Stimulated activated CD8-positive, alpha-beta memory T cell treated with anti-CD3 and anti-CD28 coated beads, Interleukin-4, amount 100 ng/mL, for 4 hours (primary cell): ENCODE measurements around the gene MTCL1.

Source experiments
- DNase-seq, 2 donors: peaks; one replicate each; pipeline ENCODE4 v3.0.0-alpha.2; 2020; ENCODE audit warnings: low read depth in 2 of 2, low spot score in 1 of 2

MTCL1 gene

DNA sequence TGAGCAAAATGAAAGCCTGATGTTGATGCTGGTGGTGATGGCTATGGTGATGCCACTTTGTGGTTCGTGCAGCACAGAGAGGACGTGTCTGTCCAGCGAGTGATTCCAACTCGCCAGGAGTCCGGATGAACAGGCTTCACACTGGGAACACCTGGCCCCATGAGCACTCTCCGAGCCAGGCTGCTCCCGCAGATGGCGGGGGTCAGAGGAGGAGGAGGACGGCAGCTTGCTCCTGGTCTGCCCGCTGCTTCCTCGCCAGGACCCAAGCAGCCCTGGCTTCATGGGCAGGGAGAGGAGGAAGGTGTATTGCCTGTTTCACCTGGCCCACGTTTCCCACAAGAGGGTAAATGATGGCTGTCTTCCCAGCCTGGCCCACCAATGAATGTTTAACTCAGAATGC, 121.6 kb downstream of the MTCL1 start:
- no peak for DNase-seq

DNA sequence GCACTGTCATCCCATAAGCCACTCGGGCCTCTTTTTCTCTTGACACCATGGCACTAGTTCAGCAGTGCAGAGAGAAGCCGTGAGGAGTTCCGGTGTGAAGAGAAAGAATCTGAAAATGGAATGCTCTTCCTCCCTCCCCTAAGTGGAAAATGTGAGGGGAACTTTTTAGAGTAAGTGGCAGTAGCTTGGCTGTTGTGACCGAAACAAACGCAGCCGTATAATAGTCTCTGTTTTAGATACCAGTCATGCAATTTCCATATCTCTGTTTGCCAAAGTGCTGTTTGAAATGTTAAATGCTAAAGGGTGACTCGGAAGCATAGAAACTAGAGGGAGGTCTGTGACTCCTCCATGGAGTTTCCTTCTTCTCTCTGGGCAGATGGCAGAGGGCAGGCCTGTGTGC, 122.9 kb downstream of the MTCL1 start:
- no peak for DNase-seq

DNA sequence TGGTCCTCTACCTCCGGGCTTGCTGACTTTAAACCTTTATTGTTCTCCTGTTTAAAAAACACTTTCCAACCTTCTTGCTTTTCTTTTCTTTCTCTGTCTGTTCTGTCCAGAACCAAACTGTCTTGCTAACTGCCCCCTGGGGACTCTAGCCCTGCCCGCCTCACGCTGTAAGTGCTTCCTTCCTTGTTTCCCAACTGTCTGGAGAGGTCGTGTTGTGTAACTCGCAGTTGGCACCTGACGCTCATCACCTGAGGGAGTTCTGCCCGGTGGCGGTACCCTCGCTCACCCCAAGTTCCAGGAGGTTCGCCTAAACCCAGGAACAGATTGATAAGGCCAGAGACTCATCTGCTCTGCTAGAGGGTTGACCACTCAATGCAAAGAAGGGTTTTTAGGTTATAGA, 123.4 kb downstream of the MTCL1 start:
- DNase-seq, result no peak

DNA sequence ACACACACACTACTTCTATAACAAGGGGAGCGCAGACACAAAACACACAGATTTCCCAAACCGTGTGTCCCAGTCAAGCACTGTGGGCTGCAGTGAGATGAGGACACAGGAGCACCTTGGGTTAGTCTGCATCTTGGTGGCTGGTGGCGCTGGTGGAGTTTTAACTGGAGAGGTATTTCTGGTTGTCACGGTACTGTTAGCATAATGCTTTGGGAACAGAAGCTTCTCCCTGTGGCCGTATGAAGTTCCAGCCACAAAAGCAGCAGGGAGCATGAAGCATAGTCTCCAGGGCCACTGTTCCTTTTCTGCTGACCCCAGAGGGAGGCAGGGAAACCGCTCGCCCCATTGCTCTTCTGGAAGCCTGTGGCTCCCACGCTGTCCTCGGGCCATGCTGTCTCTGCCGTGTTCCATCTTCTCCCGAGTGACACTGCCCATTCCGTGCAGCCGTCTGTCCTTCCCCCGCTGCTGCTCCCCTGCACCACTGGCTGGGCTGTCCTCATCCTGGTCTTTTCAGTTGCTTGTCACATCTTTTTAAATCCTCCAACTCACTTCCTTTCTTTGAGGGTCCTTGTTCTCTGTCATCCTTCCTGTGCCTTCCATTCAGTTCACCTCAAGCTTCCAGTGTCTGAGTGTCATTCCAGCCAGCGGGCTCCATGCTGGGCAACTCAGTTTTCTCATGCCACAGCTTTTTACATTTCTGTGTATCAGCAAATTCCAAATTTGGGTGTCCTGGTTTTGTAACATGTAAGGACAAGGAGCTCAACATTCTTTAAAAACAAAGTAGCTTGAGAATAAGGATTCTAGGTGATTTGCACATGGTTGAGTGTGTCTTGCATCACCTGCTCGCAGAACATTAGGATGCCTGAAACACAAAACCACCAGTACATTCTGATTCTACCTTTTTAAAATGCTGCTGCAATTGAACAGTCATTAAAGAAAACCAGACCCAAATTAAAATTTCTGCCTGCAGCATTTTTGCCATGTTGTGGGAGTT, 125.0 kb downstream of the MTCL1 start:
- DNase-seq, result no peak

DNA sequence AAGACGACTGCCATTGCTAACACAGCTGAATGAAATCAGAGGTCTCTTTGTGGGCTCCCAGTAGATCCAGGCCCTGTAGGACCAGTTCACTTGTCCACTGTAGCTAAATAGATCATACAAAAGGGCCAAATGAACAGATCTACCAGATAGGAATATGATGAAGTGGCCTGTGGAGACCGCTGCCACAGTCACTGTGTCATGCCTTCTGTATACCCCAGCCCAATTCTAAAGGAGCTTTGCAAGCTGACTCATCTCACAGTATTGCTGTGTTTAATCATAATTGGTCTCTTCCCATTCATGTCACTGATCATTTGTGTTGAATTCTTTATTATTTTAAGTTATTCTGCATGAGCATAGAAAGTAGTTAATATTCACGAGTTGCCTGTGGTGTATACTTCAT, 125.8 kb downstream of the MTCL1 start:
- DNase-seq, result no peak

DNA sequence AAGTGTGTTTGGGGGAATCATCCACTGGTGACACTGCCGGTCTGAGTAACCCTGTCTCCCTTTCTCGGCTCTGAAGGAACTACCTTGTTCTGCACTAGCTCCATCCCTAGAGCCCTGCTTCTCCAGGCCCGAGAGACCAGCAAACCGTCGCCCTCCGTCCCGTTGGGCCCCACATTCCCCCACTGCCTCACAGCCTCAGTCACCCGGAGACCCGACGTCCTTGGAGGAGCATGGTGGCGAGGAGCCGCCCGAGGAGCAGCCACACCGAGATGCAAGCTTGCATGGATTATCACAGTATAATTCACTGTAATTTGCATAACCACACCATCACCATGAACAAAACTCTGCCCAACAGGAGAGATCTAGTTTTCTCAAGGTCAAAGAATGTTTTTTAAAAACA, 126.2 kb downstream of the MTCL1 start:
- no peak for DNase-seq

DNA sequence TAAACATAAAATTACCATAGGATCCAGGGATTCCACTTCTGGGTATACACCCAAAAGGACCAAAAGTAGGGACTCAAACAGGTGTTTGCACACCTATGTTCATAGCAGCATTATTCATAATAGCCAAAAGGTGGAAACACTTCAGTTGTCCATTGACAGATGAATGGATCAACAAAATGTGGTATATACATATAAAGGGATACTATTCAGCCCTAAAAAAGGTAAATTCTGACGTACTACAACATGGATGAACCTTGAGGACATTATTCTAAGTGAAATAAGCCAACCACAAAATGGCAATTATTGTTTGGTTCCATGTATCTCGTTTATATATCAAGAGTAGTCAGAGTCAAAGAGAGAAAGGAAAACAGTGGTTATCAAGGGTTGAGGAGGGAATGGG, 128.1 kb downstream of the MTCL1 start:
- no peak for DNase-seq

DNA sequence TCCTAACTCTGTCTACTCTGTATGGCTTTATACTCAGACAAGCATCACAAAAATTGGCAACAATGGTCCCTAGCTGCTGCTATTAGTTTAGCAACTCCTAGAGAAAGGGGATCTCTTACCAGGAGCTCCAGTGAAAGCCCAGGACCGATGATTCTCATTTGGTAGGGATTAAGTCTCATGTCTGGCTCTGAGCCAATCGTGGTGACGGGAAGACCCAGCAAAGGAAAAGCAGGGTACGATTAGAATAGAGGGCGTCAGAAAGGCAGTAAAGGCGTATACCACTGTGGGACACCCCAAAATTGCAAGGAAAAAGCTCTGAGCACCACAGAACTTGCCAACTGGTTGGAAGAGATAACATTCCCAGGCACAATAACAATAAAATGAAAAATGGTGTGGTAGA, 129.5 kb downstream of the MTCL1 start:
- no peak for DNase-seq

DNA sequence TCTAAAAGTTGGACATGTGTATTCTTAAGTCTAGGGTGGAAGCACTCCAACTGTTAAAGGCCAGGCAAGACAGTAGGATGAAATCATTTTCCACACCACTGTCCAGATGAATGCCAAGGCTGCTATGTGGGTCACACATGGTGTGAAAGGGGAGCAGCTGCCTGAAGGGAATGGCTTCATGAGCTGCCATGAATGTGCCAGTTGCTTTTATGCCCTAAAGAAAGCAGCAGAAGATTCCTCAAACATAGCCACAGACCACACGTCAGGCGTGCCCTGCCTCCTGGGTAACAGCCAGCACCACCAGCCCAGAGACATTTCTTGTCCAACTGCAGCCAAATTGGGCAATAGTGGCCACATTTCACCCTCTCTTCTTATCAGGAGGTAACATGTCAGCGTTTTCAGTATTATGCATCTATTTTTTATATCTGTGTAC, 130.2 kb downstream of the MTCL1 start:
- no peak for DNase-seq

DNA sequence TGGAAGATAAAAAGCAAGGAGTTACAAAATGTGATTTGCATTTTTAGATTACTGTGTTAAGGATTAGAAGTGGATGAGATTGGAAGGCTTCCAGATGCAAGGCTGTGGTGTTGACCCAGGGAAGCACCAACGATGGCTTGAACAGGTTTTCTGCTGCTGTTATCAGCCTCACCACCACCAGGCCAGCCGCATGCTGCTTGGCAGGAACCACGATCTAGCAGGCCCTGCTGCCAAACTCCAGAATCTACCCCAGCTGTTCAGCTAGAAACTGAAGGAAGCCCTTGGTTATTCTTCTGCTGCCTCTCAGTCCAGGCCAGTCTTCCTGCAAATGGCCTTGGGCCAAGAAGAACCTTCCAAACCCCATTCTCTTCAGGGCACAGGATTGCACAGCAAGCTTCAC, 133.9 kb downstream of the MTCL1 start:
- no peak for DNase-seq

DNA sequence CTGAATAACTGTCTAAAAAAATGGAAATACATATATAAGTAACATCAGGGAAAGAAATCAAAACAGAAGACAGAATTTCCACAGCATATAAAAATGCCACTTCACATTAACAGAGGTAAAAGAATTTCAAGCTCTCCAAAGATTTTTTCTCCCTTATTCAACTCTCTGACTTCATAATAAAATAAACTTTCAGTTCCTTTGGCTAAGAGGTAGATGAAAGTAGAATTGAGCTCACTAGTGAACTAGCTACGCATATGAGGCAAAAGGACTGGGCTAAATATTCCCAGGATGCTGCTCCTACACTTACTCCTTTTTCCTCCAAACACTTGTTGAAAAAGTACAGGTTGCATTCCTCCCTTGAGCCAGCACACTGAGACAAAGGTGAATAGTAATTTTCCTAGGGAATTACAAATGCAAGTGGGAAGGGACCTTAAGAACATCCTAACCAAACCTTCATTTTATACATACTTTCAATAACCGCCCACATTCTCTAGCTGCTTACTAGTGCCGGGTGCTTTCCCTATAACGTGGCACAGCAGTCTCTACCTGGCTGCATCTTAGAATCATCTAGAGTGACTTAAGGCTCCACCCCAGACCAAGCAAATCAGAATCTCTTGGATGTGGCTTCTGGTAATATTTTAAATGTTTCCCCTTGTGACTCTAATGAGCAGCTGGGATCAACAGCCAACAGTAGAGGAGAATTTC, 136.6 kb downstream of the MTCL1 start:
- DNase-seq, result no peak

DNA sequence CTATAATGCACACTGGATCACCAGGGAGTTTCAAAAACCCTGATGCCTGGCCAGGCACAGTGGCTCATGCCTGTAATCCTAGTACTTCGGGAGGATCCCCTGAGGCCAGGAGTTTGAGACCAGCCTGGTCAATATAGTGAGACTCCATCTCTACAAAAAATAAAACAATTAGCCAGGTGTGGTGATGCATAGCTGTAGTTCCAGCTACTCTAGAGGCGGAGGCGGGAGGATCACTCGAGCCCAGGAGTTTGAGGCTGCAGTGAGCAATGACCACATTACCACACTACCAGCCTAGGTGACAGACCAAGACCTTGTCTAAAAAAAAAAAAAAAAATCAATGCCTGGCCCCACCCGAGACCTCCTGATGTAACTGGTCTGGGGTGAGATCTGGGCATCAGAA, 137.2 kb downstream of the MTCL1 start:
- DNase-seq, result no peak

DNA sequence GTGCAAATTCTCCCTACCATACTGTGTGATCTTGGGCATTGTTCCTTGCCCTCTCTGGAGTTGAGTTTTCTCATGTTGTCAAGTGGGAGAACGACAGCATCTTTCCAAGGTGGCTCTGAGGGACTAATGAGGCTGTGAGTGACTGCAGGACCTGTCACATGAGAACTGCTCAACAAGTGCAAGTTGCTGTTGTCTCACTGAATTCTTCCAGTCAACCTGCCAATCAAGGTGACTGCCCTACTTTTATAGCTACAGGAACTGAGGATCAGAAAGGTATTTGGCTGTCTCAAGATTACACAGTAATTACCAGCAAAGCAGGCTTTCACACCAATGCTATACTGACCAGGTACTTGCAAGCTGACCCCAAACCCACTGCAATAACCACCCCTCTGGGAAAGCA, 137.6 kb downstream of the MTCL1 start:
- DNase-seq, result no peak

DNA sequence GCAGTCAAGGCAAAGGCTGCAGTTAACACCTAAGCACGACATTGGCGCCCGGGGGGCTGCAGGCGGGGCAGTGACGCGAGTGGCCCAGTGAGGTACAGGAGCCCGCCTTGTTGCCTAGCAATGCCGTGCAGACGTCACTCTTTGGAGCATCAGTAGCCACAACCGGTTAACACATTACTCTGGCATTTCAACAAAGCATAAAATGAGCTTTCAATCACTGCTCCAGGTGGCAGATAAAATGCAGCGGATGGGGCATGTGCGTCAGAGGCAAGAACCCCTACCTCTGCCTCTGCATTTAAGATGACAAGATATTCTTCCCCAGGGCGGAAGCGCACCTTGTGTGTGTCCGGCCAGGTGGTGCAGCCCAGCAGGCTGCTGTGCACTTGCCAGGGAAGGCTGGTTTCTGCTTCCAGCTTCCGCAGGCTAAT, 139.4 kb downstream of the MTCL1 start:
- DNase-seq, result no peak

DNA sequence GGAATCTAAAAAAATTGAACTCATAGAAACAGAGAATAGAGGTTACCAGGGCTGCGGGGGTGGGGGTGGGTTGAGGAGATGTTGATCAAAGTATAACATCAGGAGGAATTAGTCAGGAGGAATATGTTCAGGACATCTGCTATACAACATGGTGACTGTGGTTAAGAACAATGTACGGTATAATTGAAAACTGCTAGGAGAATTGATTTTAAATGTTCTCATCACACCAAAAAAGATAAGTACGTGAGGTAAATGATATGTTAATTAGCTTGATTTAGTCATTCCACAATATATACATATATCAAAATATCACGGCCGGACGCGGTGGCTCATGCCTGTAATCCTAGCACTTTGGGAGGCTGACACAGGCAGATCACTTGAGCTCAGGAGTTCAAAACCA, 140.2 kb downstream of the MTCL1 start:
- no peak for DNase-seq

DNA sequence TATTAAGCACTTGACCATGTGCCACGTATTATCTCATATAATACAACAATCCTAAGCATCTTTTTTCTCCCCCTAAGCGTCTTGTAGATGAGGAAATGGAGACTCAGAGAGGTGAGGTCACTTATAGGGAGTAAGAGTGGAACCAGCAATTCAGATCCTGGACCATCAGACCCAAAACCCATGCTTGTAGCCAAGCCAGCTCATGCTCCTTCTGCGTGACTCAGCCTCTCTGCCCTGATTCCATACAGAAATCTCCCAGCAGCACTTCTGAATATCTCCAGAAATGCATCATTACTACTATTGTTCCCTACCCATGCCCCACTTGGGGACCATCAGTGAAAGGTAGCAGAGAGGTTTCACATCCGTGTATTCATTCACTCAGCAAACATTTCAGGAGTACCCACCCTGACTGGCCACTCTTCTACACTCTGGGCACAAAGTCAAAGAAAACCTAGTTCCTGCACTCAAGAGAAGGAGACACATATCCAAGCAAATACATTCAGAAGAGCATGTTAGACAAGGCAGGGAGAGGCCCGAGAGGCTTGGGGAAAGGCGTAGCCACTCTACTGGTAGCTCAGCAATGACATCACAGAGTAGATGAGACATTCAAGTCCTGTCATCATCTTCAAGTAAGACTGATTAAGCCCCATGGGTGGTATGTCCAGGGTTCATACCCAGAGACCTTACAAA, 141.9 kb downstream of the MTCL1 start:
- DNase-seq, result no peak

DNA sequence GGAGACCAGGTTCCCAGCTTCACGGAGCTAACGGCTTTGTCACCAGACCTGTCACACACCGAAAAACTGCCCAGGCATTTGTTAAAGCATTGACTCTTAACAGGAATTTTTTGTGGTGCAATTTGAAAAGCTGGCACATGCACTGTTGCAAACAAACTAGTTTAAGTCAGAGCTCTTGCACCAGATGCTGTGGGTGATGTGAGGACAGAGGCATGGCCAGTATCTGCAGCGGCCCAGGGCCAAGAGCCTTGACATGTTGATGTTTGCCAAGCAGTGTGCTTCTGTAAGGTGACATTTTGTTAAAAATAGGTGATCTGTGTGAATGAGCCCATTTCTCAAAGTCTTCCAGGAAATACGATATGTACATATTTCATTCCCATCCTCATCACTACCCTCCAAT, 142.5 kb downstream of the MTCL1 start:
- DNase-seq, result no peak

DNA sequence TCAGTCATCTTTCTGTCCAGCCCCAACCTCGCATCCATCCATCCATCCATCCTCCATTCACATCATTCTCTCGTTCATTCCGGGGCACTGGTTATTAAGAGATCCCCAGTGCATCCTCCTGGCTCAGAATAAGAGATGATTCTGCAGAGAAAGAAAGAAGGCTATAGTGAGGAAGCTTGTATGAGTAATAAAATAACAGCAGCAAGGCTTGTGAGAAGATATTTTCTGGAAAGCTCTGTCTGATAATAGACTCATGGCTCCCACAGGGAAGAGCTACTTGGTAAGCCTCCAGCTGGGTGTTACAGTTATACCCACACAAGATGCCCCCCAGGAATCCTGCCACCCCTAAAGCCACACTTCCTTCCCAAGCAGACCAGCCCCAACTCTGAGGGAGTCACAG, 143.2 kb downstream of the MTCL1 start:
- DNase-seq, result no peak

DNA sequence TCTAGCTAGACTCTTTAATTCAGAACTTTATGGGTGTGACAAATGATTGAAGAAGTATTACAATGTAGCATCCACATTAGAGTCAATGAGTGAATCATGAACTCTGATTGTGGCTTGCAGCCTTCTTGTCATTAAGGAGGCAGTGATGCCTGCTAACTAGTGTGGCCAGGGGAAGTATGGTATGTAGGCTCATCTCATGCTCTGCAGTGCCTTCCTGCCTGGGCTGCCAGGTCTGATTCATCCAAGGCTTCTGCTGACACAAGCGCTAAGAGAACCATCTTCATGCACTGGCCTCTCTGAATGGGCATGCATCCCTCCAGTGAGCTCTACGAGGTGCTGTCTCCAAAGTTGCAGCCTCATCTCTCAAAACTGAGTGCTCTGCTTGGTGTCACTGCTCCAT, 144.3 kb downstream of the MTCL1 start:
- DNase-seq, result no peak

DNA sequence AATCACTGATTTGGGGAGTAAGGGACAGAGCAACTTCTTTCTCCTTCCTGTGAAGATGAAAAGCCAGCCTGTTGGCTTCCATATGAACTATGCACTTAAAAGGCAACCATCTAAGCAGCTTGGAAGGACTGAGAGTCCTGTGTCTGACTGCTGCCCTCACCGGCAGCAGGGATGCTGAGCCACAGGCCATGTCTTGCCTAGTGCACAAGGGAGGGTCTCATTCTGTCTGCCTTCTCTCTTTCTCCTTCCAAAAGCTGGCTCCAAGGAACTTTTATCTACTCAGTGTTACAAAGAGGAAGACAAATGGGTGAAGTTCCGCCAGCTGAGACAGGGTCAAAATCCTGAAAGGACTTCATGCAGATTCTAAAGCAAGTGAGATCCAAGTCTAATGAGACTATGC, 146.3 kb downstream of the MTCL1 start:
- no peak for DNase-seq

DNA sequence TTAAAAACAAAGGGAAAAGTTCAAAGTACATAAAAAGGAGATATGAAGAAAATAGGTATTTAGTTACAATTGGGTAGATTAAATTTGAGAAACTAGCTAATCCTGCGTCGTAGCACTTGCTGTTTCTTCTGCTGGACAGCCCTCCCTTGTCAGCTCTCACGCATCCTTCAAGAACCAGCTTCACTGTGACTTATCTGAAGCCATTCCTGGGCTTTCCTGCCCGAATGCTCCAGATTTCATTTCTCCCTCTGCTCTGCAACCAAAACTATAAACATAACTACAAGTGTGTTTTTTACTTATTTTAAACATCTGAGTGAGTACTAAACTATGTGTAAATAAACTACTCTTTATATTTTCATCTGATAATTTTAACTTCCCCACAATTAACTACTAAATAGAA, 149.2 kb downstream of the MTCL1 start:
- DNase-seq, result no peak

DNA sequence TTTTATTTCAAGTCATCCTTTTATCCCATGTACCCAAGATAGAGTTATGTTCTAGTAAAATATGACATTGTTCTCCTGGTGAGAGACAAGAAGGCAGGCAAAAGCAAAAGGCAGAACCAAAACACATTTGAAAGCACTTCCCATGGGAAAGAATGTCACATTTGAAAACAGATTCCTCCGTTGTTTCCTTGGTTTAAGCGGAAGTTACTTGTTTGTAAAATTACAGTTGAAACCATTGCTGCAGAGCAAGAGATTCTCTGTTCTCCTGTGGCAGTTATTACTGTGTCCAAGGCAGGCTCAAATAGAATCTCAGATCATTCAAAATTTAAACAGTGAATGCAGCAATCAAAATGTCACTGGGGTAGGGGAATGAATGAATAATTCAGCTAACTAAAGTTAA, 149.6 kb downstream of the MTCL1 start:
- no peak for DNase-seq
